ENCODE results near the gene SALL3. TPM values are rescaled to one million over a fixed set of nuclear protein-coding genes. Genes with fewer than 3 reads are reported as not detected.
"Not testable (repeated sequence)": the region's sequence is repeated elsewhere in the genome, so short reads cannot be mapped to it uniquely, and the experiment has no call there.

The SALL3 gene
- total RNA-seq, 2 donors from 2014 or later, result not detected

DNA sequence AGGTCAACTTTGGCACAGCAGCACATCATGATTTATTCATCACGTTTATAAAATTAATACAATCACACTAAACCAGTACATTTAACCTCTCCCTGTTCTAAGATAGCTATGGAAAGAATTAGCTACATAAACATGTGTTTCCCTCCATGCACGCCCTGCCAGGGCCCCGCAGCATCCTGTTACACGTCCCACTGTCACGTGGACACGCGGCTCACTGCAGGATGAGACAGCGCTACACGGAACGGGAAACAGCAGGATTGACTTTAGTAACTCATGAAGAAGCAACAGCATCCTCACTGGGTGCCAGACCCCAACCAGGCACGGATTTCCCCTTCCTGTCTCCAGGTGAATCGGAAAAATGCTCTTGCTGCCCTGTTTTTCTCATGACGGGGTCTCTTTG, 30.9 kb upstream of the SALL3 start:
- H3K27me3 Mint-ChIP-seq (ENCODE audit: low read depth), result peaks cover 29% of the 10 kb centered on the region
- H3K27ac Mint-ChIP-seq, result no peak overlapping the region
- no peaks in the 10 kb centered on the region for H3K4me1 Mint-ChIP-seq (ENCODE audit: low read depth)
- peaks cover 3% of the 10 kb centered on the region in 2 donors for H3K9me3 Mint-ChIP-seq
- no peak for ATAC-seq (replicated peaks in 1 of 2)
- H3K4me3 Mint-ChIP-seq, result no peak overlapping the region
- DNase-seq, result no peak
- no peaks in the 10 kb centered on the region for H3K36me3 Mint-ChIP-seq (ENCODE audit: insufficient read depth in 2 of 2)

DNA sequence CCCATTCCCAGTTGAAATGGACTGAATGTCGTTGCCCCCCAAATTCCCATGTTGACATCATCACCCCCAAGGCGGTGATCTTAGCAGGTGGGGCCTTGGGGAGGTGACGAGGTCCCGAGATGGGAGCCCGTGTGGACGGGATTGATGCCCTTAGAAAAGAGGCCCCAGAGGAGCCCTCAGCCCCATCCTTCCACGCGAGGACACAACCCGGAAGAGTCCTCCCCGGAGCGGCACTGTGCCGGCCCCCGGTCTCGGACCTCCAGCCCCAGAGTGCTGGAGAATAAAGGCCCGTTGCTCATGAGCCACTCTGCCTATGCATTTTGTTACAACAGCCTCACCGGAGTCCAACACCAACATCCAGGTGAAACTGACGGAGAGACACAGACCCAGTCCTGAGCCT, 30.4 kb upstream of the SALL3 start:
- no peak overlapping the region for H3K4me3 Mint-ChIP-seq
- ATAC-seq (replicated peaks in 1 of 2) (no peak), DNase-seq (no peak)
- H3K4me1 Mint-ChIP-seq (ENCODE audit: low read depth), result no peaks in the 10 kb centered on the region
- no peaks in the 10 kb centered on the region for H3K36me3 Mint-ChIP-seq (ENCODE audit: insufficient read depth in 2 of 2)
- H3K27me3 Mint-ChIP-seq (ENCODE audit: low read depth), result peaks cover 24% of the 10 kb centered on the region
- H3K9me3 Mint-ChIP-seq, result peaks cover 3% of the 10 kb centered on the region in 2 donors
- H3K27ac Mint-ChIP-seq, result no peak overlapping the region

DNA sequence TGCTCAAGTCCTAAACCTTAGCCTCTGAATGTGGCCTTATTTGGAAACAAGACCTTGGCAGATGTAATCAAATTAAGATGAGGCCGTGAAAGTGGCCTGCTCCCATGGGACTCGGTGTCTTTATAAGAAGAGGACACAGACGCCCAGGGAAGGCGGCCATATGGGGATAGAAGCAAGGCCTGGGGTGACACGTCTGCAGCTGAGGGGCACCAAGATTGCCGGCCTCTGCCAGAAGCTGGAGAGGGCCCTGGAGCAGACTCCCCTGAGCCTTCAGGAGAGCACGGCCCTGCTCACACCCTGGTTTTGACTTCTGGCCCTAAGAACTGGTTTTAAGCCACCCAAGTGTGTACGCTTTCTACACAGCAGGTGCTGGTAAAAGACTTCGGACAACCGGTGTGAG, 29.2 kb upstream of the SALL3 start:
- Mint-ChIP-seq H3K4me1 (ENCODE audit: low read depth) (no peaks in the 10 kb centered on the region), H3K4me3 (no peak overlapping the region), H3K36me3 (ENCODE audit: insufficient read depth in 2 of 2) (no peaks in the 10 kb centered on the region), H3K27me3 (ENCODE audit: low read depth) (peaks cover 24% of the 10 kb centered on the region), H3K9me3 (peaks cover 3% of the 10 kb centered on the region in 2 donors), H3K27ac (no peak overlapping the region)
- ATAC-seq (replicated peaks in 1 of 2), result no peak
- DNase-seq, result no peak

DNA sequence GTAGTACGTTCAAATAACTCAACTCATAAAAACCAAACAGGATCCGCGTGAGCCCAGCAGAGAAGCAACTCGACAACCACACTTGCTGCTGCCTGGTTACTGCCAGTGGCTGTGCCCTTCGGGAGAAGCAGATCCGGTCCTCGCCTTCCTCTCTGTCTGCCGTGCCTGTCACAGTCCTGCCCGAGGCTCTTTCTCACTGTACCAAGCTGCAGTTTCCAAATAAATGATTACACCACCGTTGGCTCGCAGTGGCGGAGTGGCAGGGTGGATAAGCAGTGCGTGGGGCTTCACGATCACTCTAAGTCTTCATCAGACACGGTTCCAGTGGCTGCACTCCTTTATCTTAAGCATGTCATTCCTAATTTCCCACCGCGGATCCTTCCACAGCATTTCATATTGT, 26.1 kb upstream of the SALL3 start:
- Mint-ChIP-seq H3K27me3 (ENCODE audit: low read depth) (peaks cover 3% of the 10 kb centered on the region), H3K27ac (no peak overlapping the region), H3K36me3 (ENCODE audit: insufficient read depth in 2 of 2) (no peaks in the 10 kb centered on the region), H3K4me3 (no peak overlapping the region), H3K9me3 (peaks cover 3% of the 10 kb centered on the region in 2 donors), H3K4me1 (ENCODE audit: low read depth) (no peaks in the 10 kb centered on the region)
- DNase-seq (no peak), ATAC-seq (replicated peaks in 1 of 2) (no peak)

DNA sequence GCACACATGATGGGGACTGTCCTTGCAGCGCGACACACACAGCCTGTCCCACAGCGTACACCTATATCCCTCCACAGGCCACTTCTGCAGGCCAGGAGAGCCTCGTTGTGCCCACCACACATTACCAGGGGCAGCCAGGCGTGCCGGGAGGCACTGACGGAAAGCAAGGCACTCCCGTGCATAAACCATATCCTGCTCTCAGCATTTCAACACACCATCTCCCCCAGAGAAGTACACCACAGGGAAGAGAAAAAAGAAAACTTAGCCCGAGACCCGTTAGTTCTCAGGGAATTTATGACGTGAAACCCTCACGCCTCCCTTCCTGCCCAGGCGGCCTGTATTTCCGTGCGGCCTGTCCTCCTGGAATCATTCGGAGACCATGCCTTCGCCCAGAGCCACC, 24.6 kb upstream of the SALL3 start:
- Mint-ChIP-seq H3K4me3 (no peak overlapping the region), H3K4me1 (ENCODE audit: low read depth) (no peaks in the 10 kb centered on the region), H3K27ac (no peak overlapping the region), H3K9me3 (peaks cover 3% of the 10 kb centered on the region in 2 donors), H3K27me3 (ENCODE audit: low read depth) (no peaks in the 10 kb centered on the region), H3K36me3 (ENCODE audit: insufficient read depth in 2 of 2) (no peaks in the 10 kb centered on the region)
- no peak for ATAC-seq (replicated peaks in 1 of 2)
- no peak for DNase-seq

DNA sequence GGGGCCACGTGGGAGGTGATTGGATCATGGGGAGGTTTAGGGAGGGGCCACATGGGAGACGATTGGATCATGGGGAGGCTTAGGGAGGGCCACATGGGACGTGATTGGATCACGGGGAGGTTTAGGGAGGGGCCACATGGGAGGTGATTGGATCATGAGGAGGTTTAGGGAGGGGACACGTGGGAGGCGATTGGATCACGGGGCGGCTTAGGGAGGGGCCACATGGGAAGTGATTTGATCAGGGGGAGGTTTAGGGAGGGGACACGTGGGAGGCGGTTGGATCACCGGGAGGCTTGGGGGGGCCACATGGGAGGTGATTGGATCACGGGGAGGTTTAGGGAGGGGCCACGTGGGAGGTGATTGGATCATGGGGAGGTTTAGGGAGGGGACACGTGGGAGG, 22.5 kb upstream of the SALL3 start:
- Mint-ChIP-seq H3K9me3 (peaks cover 4 to 5% of the 10 kb centered on the region in 2 donors), H3K27ac (no peak overlapping the region), H3K4me3 (no peak overlapping the region), H3K36me3 (ENCODE audit: insufficient read depth in 2 of 2) (no peaks in the 10 kb centered on the region), H3K27me3 (ENCODE audit: low read depth) (no peaks in the 10 kb centered on the region), H3K4me1 (ENCODE audit: low read depth) (no peaks in the 10 kb centered on the region)
- ATAC-seq (replicated peaks in 1 of 2) (no peak), DNase-seq (no peak)

DNA sequence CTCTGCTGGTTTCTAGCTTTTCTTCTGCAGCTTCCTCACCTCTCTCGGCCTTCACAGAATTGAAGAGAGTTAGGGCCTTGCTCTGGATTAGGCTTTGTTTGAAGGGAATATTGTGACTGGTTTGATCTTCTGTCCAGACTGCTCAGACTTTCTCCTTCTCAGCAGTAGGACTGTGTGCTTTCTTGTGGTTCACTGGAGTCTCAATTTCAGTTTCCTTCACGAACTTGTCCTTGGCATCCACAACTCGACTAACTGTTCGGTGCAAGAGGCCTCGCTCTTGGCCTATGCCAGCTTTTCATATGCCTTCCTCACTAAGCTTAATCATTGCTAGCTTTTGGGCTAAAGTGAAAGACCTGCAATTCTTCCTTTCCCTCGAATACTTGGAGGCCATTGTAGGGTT, 18.9 kb upstream of the SALL3 start:
- H3K4me1 Mint-ChIP-seq (ENCODE audit: low read depth), result no peaks in the 10 kb centered on the region
- DNase-seq (no peak), ATAC-seq (replicated peaks in 1 of 2) (no peak)
- no peak overlapping the region for H3K27ac Mint-ChIP-seq
- peaks cover 2 to 5% of the 10 kb centered on the region in 2 donors for H3K36me3 Mint-ChIP-seq (ENCODE audit: insufficient read depth in 2 of 2)
- peaks cover 18% of the 10 kb centered on the region in 2 donors for H3K9me3 Mint-ChIP-seq
- H3K27me3 Mint-ChIP-seq (ENCODE audit: low read depth), result no peaks in the 10 kb centered on the region
- no peak overlapping the region for H3K4me3 Mint-ChIP-seq

DNA sequence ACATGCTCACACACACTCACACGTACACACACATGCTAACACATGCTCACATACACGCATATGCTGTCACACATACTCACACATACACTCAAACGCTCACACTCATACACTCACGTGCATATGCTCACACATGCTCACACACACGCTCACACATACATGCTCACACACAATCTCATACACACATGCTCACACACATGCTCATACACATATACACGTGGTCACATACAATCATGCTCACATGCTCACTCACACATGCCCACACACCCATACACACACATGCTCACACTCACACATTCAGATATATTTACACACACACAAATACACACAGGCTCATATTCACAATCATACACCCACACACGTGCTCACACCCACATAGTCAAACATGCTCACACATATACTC, 17.5 kb upstream of the SALL3 start:
- H3K4me3 Mint-ChIP-seq, result no peak overlapping the region

DNA sequence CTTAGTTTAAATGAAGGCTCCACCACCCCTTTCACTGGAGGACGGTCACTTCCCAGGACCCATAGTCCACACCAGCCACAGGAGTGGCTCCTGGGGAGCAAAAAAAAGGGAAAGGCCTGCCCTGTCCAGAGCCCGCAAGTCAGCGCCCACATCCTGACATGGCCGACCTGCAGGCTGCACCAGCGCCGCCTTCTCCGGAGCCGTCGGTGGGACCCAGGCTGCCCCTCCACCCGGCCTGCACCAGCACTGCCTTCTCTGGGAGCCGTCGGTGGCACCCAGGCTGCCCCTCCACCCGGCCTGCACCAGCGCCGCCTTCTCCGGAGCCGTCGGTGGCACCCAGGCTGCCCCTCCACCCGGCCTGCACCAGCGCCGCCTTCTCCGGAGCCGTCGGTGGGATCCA, 14.9 kb upstream of the SALL3 start:
- not testable (repeated sequence) for DNase-seq; H3K27ac Mint-ChIP-seq; H3K4me3 Mint-ChIP-seq; H3K36me3 Mint-ChIP-seq (ENCODE audit: insufficient read depth in 2 of 2); ATAC-seq (replicated peaks in 1 of 2); H3K4me1 Mint-ChIP-seq (ENCODE audit: low read depth)
- Mint-ChIP-seq H3K27me3 (ENCODE audit: low read depth) (peaks cover 18% of the 10 kb centered on the region), H3K9me3 (peaks cover 18% of the 10 kb centered on the region in 2 donors)

More for the DNA sequence above, 17.5 kb upstream of the SALL3 start:
- H3K9me3 Mint-ChIP-seq, result peaks cover 18% of the 10 kb centered on the region in 2 donors
- H3K36me3 Mint-ChIP-seq (ENCODE audit: insufficient read depth in 2 of 2), result peaks cover 3 to 5% of the 10 kb centered on the region in 2 donors
- no peaks in the 10 kb centered on the region for H3K4me1 Mint-ChIP-seq (ENCODE audit: low read depth)
- no peak overlapping the region for H3K27ac Mint-ChIP-seq
- DNase-seq (no peak), ATAC-seq (replicated peaks in 1 of 2) (no peak)
- H3K27me3 Mint-ChIP-seq (ENCODE audit: low read depth), result no peaks in the 10 kb centered on the region

DNA sequence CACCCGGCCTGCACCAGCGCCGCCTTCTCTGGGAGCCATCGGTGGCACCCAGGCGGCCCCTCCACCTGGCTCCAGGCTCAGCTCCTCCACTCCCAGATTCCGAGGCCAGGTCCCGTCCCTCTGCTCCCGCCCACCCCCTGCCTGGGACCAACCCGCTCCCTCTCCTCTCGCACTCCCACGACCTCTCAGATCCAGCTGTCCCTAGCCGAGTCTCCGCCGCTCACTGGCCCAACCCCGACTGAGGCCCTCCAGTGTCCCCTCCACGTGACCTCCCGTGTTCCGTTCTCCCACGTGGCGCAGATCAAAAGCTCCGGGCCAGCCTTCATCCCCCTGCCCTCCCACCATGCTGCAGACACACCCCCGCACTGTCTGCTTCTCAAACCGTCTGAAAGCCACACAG, 14.4 kb upstream of the SALL3 start:
- ATAC-seq (replicated peaks in 1 of 2) (no peak), DNase-seq (no peak)
- Mint-ChIP-seq H3K27ac (no peak overlapping the region), H3K36me3 (ENCODE audit: insufficient read depth in 2 of 2) (peaks cover 3 to 5% of the 10 kb centered on the region in 2 donors), H3K4me1 (ENCODE audit: low read depth) (no peaks in the 10 kb centered on the region), H3K27me3 (ENCODE audit: low read depth) (peaks cover 23% of the 10 kb centered on the region), H3K9me3 (peaks cover 18% of the 10 kb centered on the region in 2 donors), H3K4me3 (no peak overlapping the region)

DNA sequence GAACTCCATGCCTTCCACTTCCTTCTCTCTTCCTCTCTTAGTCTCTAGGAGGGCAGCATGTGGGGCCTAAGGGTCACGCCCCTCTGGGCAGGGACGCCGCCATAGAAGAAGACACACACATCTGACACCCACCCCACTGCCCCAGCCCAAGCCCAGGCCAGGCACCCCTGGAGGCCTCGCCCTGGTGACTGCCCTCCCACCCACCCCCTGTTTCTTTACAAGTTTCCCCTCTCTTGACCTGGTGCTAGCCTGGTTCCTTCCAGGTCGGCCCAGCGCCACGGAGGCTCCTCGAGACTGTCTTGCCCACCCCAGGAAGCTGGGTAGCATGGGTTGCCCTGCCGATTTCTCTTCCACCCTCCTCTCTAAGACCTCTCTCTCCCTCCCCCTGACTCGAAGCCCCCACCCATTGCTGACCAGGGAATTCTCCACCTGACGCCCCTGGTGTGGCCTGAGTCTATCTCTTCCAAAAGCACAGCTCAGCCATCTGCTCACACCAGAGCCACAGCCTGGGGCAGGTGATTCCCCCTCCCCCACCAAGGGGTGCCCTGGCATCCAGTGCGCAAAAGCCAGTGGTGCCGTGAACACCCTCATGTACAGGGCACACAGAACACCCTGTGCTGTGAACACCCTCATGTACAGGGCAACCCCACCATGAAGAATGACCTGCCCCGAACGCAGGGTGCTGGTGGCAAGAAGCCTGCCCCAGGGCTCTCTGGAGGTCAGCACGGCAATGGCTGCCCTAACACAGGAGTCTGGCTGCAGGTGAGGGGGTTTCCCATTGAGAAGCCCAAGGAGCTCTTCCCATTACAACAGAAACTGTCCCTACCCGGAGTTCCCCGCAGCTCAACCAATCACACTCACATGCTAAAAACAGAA, 13.5 kb upstream of the SALL3 start:
- DNase-seq (no peak), ATAC-seq (replicated peaks in 1 of 2) (no peak)
- peaks cover 30% of the 10 kb centered on the region for H3K27me3 Mint-ChIP-seq (ENCODE audit: low read depth)
- H3K36me3 Mint-ChIP-seq (ENCODE audit: insufficient read depth in 2 of 2), result peaks cover 3 to 5% of the 10 kb centered on the region in 2 donors
- no peaks in the 10 kb centered on the region for H3K4me1 Mint-ChIP-seq (ENCODE audit: low read depth)
- H3K4me3 Mint-ChIP-seq, result no peak overlapping the region
- H3K27ac Mint-ChIP-seq, result no peak overlapping the region
- H3K9me3 Mint-ChIP-seq, result peaks cover 18% of the 10 kb centered on the region in 2 donors

DNA sequence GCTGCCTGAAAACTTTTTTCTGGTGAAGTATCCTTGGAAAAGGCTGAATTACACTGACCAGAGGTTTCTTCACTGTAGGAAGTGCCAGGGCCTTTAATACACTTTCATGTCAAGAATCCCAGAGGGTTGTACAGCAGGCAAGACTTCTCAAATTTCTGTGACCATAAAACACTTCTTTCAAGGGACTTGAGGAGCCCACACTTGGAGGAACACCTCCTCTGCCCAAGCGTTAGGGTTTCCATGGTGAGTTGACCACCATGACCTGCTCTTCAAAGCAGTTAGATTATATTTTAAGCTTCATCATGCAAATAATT, 12.9 kb upstream of the SALL3 start:
- Mint-ChIP-seq H3K27me3 (ENCODE audit: low read depth) (peaks cover 34% of the 10 kb centered on the region), H3K4me1 (ENCODE audit: low read depth) (no peaks in the 10 kb centered on the region), H3K36me3 (ENCODE audit: insufficient read depth in 2 of 2) (peaks cover 3 to 5% of the 10 kb centered on the region in 2 donors), H3K4me3 (no peak overlapping the region), H3K27ac (no peak overlapping the region), H3K9me3 (peaks cover 17% of the 10 kb centered on the region in 2 donors)
- ATAC-seq (replicated peaks in 1 of 2) (no peak), DNase-seq (no peak)

DNA sequence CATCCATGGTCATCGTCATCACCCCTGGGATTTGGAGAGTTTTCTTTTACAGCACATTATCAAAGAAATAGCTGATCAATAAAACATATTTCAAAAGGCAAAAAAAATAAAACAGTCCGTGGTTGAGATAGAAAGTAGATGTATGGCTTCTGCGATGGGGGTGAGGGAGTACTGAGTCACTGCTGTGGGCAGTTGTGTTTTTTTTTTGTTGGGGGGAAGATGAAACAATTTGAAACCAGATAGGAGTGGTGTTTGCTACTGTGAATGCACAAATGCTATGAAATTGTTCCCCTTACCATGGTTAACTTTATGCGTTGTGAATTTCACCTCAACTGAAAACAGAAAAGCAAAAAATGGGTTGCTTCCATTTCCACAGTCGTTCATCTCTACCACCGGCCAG, 11.9 kb upstream of the SALL3 start:
- Mint-ChIP-seq H3K27ac (no peak overlapping the region), H3K4me3 (no peak overlapping the region), H3K4me1 (ENCODE audit: low read depth) (no peaks in the 10 kb centered on the region), H3K27me3 (ENCODE audit: low read depth) (peaks cover 44% of the 10 kb centered on the region), H3K9me3 (peaks cover 7 to 8% of the 10 kb centered on the region in 2 donors), H3K36me3 (ENCODE audit: insufficient read depth in 2 of 2) (peaks cover 3 to 5% of the 10 kb centered on the region in 2 donors)
- ATAC-seq (replicated peaks in 1 of 2), result peak in 1 of 2 donors; percentile 64
- DNase-seq, result no peak

All from activated T-cell treated with anti-CD3 and anti-CD28 coated beads, Interleukin-2, amount 50 U/mL, for 72 hours (primary cell).